ENCODE results near the gene SEL1L2. TPM values are rescaled to one million over a fixed set of nuclear protein-coding genes. Genes with fewer than 3 reads are reported as not detected.
A peak's percentile ranks its signal among the peaks of the same experiment; 100 is the strongest.

The SEL1L2 gene
- polyA plus RNA-seq, 1 experiment = 0.38 TPM

GRCh38 chr20:13857304-13857703 lies 133.1 kb downstream of the SEL1L2 start:
- no peaks in the 10 kb centered on the region for H3K27me3 ChIP-seq (ENCODE audit: control insufficient read depth, insufficient read depth, low read length)
- TF ChIP-seq, protein P1, sequence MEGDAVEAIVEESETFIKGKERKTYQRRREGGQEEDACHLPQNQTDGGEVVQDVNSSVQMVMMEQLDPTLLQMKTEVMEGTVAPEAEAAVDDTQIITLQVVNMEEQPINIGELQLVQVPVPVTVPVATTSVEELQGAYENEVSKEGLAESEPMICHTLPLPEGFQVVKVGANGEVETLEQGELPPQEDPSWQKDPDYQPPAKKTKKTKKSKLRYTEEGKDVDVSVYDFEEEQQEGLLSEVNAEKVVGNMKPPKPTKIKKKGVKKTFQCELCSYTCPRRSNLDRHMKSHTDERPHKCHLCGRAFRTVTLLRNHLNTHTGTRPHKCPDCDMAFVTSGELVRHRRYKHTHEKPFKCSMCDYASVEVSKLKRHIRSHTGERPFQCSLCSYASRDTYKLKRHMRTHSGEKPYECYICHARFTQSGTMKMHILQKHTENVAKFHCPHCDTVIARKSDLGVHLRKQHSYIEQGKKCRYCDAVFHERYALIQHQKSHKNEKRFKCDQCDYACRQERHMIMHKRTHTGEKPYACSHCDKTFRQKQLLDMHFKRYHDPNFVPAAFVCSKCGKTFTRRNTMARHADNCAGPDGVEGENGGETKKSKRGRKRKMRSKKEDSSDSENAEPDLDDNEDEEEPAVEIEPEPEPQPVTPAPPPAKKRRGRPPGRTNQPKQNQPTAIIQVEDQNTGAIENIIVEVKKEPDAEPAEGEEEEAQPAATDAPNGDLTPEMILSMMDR (IDR thresholded peaks at IDR 0.05; ENCODE audit: insufficient read depth, low read depth, low read length) = no peak
- ChIA-PET POLR2A (no interaction called here), CTCF (interaction anchor here (0.6 to 1.2 kb wide), 3 partner anchors 17 to 50 kb away, joined by 3 to 4 read pairs (median 3); no protein-coding TSS in a partner anchor)
- H3K36me3 ChIP-seq (ENCODE audit: control insufficient read depth, insufficient read depth, low read length) = no peaks in the 10 kb centered on the region
- no peak overlapping the region for H3K4me3 ChIP-seq (ENCODE audit: low read depth, low read length)
- no peak for DNase-seq (ENCODE audit: low read depth)

GRCh38 chr20:13856354-13856753 lies 134.1 kb downstream of the SEL1L2 start:
- H3K36me3 ChIP-seq (ENCODE audit: control insufficient read depth, insufficient read depth, low read length) = no peaks in the 10 kb centered on the region
- DNase-seq (ENCODE audit: low read depth) = no peak
- POLR2A ChIA-PET = no interaction called here
- no peak overlapping the region for H3K4me3 ChIP-seq (ENCODE audit: low read depth, low read length)
- no peaks in the 10 kb centered on the region for H3K27me3 ChIP-seq (ENCODE audit: control insufficient read depth, insufficient read depth, low read length)
- TF ChIP-seq, protein P1 (IDR thresholded peaks at IDR 0.05; ENCODE audit: insufficient read depth, low read depth, low read length) = no peak
- CTCF ChIA-PET = interaction anchor here (0.5 to 1.6 kb wide), 5 partner anchors 17 to 277 kb away, joined by 3 to 4 read pairs (median 3); no protein-coding TSS in a partner anchor

- Histone ChIP-seq H3K27me3 (ENCODE audit: control insufficient read depth, insufficient read depth, low read length) (no peaks in the 10 kb centered on the region), H3K36me3 (ENCODE audit: control insufficient read depth, insufficient read depth, low read length) (no peaks in the 10 kb centered on the region), H3K4me3 (ENCODE audit: low read depth, low read length) (no peak overlapping the region)
- CTCF ChIA-PET = interaction anchor here (1.4 to 1.6 kb wide), 2 partner anchors 29 to 35 kb away, joined by 3 read pairs; no protein-coding TSS in a partner anchor
- TF ChIP-seq, protein P1 (IDR thresholded peaks at IDR 0.05; ENCODE audit: insufficient read depth, low read depth, low read length) = no peak
- DNase-seq (ENCODE audit: low read depth) = no peak
- POLR2A ChIA-PET = no interaction called here
These were observed 134.8 kb downstream of the SEL1L2 start for GRCh38 chr20:13855613-13856012.

- TF ChIP-seq, protein P1 (IDR thresholded peaks at IDR 0.05; ENCODE audit: insufficient read depth, low read depth, low read length) = no peak
- H3K36me3 ChIP-seq (ENCODE audit: control insufficient read depth, insufficient read depth, low read length) = no peaks in the 10 kb centered on the region
- no peak overlapping the region for H3K4me3 ChIP-seq (ENCODE audit: low read depth, low read length)
- DNase-seq (ENCODE audit: low read depth) = peak; percentile 95
- H3K27me3 ChIP-seq (ENCODE audit: control insufficient read depth, insufficient read depth, low read length) = no peaks in the 10 kb centered on the region
- POLR2A ChIA-PET = interaction anchor here (0.6 to 1.3 kb wide), 4 partner anchors 11 to 508 kb away, joined by 3 to 4 read pairs (median 4); no protein-coding TSS in a partner anchor
- CTCF ChIA-PET = interaction anchor here (1.3 to 1.8 kb wide), 3 partner anchors 13 to 33 kb away, joined by 4 to 5 read pairs (median 4); no protein-coding TSS in a partner anchor
These were observed 138.1 kb downstream of the SEL1L2 start for GRCh38 chr20:13852306-13852705.

DNA sequence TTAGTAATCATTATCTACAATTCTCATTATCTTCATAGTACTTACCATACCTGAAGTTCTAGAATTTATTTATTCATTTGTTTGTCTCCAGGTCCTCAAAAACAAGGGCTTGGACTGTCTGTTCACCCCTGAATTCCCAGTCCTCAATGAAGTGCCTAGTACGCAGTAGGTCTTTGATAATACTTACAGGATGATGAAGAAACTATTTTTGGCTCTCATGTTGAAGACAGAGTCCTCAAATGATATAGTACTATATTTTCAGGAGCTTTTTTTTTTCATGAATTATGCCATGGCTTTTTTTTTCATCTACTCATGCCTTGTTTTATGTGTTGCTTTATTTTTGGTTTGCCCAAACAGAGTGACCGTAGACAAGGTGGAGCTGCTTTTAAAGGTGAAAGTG lies 139.1 kb downstream of the SEL1L2 start:
- ChIA-PET POLR2A (interaction anchor here (1.3 kb wide), 1 partner anchor 14 kb away, joined by 4 read pairs; no protein-coding TSS in a partner anchor), CTCF (interaction anchor here (0.9 to 1.8 kb wide), 2 partner anchors 20 to 29 kb away, joined by 3 to 4 read pairs; no protein-coding TSS in a partner anchor)
- no peaks in the 10 kb centered on the region for H3K36me3 ChIP-seq (ENCODE audit: control insufficient read depth, insufficient read depth, low read length)
- H3K4me3 ChIP-seq (ENCODE audit: low read depth, low read length) = no peak overlapping the region
- no peak for DNase-seq (ENCODE audit: low read depth)
- TF ChIP-seq, protein P1 (IDR thresholded peaks at IDR 0.05; ENCODE audit: insufficient read depth, low read depth, low read length) = no peak
- no peaks in the 10 kb centered on the region for H3K27me3 ChIP-seq (ENCODE audit: control insufficient read depth, insufficient read depth, low read length)
